Liver (tissue), 9 donors: ENCODE measurements around the gene NAT9. TPM values are rescaled to one million over a fixed set of nuclear protein-coding genes. Genes with fewer than 3 reads are reported as not detected.

Experiments
- DNase-seq: peaks from one replicate; pipeline ENCODE4 v3.0.0-alpha.2; 2017; ENCODE audit warnings: low spot score
- H3K27ac ChIP-seq, 2 donors: one replicate each; pipeline ENCODE4 v1.7.0; 2013; ENCODE audit warnings: inconsistent platforms in 2 of 2, low read length in 2 of 2, control low read depth in 1 of 2, low read depth in 1 of 2, mild to moderate bottlenecking in 1 of 2
- H3K27me3 ChIP-seq, 4 donors: one replicate each; pipeline versions ENCODE4 v1.6.1 to v1.7.0; 2013; ENCODE audit warnings: low read length in 3 of 4, inconsistent platforms in 1 of 4, mild to moderate bottlenecking in 1 of 4, moderate library complexity in 1 of 4; ENCODE audit not compliant: control insufficient read depth in 4 of 4, insufficient read depth in 4 of 4
- H3K36me3 ChIP-seq, 4 donors: one replicate each; pipeline versions ENCODE4 v1.6.1 to v1.7.0; 2013; ENCODE audit warnings: low read length in 3 of 4, mild to moderate bottlenecking in 3 of 4, low read depth in 1 of 4, moderate library complexity in 1 of 4; ENCODE audit not compliant: control insufficient read depth in 4 of 4, insufficient read depth in 3 of 4
- H3K4me1 ChIP-seq, 4 donors: one replicate each; pipeline versions ENCODE4 v1.6.1 to v1.7.0; 2013; ENCODE audit warnings: low read length in 3 of 4, mild to moderate bottlenecking in 3 of 4, moderate library complexity in 1 of 4; ENCODE audit not compliant: control insufficient read depth in 4 of 4, insufficient read depth in 4 of 4
- H3K4me3 ChIP-seq, 3 donors: one replicate each; pipeline versions ENCODE4 v1.6.1 to v1.7.0; 2013; ENCODE audit warnings: low read length in 3 of 3, control low read depth in 1 of 3, low read depth in 1 of 3, mild to moderate bottlenecking in 1 of 3
- H3K9ac ChIP-seq, 2 donors: one replicate each; pipeline ENCODE4 v1.7.0; 2013; ENCODE audit warnings: low read length in 2 of 2, mild to moderate bottlenecking in 2 of 2, moderate library complexity in 2 of 2, control low read depth in 1 of 2, low read depth in 1 of 2
- H3K9me3 ChIP-seq, 4 donors: one replicate each; pipeline versions ENCODE4 v1.6.1 to v1.7.0; 2013; ENCODE audit warnings: low read length in 3 of 4; ENCODE audit not compliant: control insufficient read depth in 4 of 4
- EGR1 ChIP-seq, 2 donors: IDR thresholded peaks; 2 replicates each; pipeline ENCODE4 v1.6.1; 2016 to 2018; ENCODE audit warnings: antibody characterized with exemption in 2 of 2, low read depth in 2 of 2
- FOXA1 ChIP-seq: IDR thresholded peaks from 2 replicates; pipeline ENCODE4 v1.6.1; 2016; ENCODE audit warnings: antibody characterized with exemption
- FOXA2 ChIP-seq: IDR thresholded peaks from 2 replicates; pipeline ENCODE4 v1.6.1; 2016; ENCODE audit warnings: antibody characterized with exemption
- GABPA ChIP-seq, 2 donors: IDR thresholded peaks in 1 of 2; conservative IDR thresholded peaks in 1 of 2; 2 replicates each; pipeline ENCODE4 v1.6.1; 2016; ENCODE audit warnings: antibody characterized with exemption in 2 of 2, mild to moderate bottlenecking in 1 of 2, moderate library complexity in 1 of 2
- HNF4A ChIP-seq, 2 donors: conservative IDR thresholded peaks; 2 replicates each; pipeline ENCODE4 v1.6.1; 2016; ENCODE audit warnings: antibody characterized with exemption in 2 of 2, mild to moderate bottlenecking in 2 of 2
- HNF4G ChIP-seq: IDR thresholded peaks from 2 replicates; pipeline ENCODE4 v1.6.1; 2016; ENCODE audit warnings: antibody characterized with exemption
- JUND ChIP-seq, 2 donors: IDR thresholded peaks; 2 replicates each; pipeline ENCODE4 v1.6.1; 2016; ENCODE audit warnings: antibody characterized with exemption in 2 of 2
- NR2F2 ChIP-seq: IDR thresholded peaks from 2 replicates; pipeline ENCODE4 v1.6.1; 2016; ENCODE audit warnings: antibody characterized with exemption
- RAD21 ChIP-seq, 2 donors: IDR thresholded peaks; 2 replicates each; pipeline ENCODE4 v1.6.1; 2016; ENCODE audit warnings: antibody characterized with exemption in 2 of 2, mild to moderate bottlenecking in 2 of 2
- RXRA ChIP-seq, 2 donors: IDR thresholded peaks; 2 replicates each; pipeline ENCODE4 v1.6.1; 2017 to 2018; ENCODE audit warnings: antibody characterized with exemption in 2 of 2, mild to moderate bottlenecking in 1 of 2
- TAF1 ChIP-seq: conservative IDR thresholded peaks from 2 replicates; pipeline ENCODE4 v1.6.1; 2016; ENCODE audit warnings: antibody characterized with exemption, mild to moderate bottlenecking
- YY1 ChIP-seq: IDR thresholded peaks from 2 replicates; pipeline ENCODE4 v1.6.1; 2016; ENCODE audit warnings: antibody characterized with exemption, mild to moderate bottlenecking
- WGBS: extraction: QIAGEN DNeasy Blood & Tissue Kit; methylation state at CpG from one replicate; pipeline ENCODE4 v1.1.7; 2013; 5-methylcytosine and 5-hydroxymethylcytosine counted together
- polyA plus RNA-seq, 2 donors: library from polyadenylated mRNA; stranded (reverse) in 1 of 2; unstranded in 1 of 2; fragments of 200-250 nt in 1 of 2; fragments of >200 nt in 1 of 2; fragmentation: Nextera tagmentation in 1 of 2; extraction: Ambion mirVana in 1 of 2; gene quantifications; one replicate each; pipeline versions ENCODE4 v1.2.1 to v1.2.3, GENCODE V29; 2013 to 2015
- total RNA-seq, 2 donors: library from RNA; depleted of rRNA; stranded (reverse); fragments of >200 nt; gene quantifications; one replicate each; pipeline ENCODE4 v1.2.3, GENCODE V29; 2014
- TF ChIP-seq, protein P1 (sequence below): IDR thresholded peaks from 2 replicates; pipeline ENCODE4 v1.6.1; 2016; ENCODE audit warnings: antibody characterized with exemption
- TF ChIP-seq, protein P2 (sequence below): IDR thresholded peaks from 2 replicates; pipeline ENCODE4 v1.6.1; 2016; ENCODE audit warnings: antibody characterized with exemption, mild to moderate bottlenecking
- TF ChIP-seq, protein P3 (sequence below): IDR thresholded peaks from 2 replicates; pipeline ENCODE4 v1.6.1; 2016; ENCODE audit warnings: antibody characterized with exemption
- TF ChIP-seq, protein P4 (sequence below): fragments of 150-350 bp; IDR thresholded peaks from 2 replicates; pipeline ENCODE4 v1.5.1; 2017; ENCODE audit warnings: improper control_type of control experiment, low read depth, low read length; ENCODE audit not compliant: missing input control
- TF ChIP-seq, protein P5 (sequence below): IDR thresholded peaks from 2 replicates; pipeline ENCODE4 v1.6.1; 2016; ENCODE audit warnings: antibody characterized with exemption
- donor health status: healthy.
- donor health status: healthy.
- donor health status: healthy.
- donor health status: healthy.
- donor health status: healthy.

Gene NAT9
- total and polyA plus RNA-seq, 4 donors: 8.1 to 25.5 (median 17.1) TPM

DNA sequence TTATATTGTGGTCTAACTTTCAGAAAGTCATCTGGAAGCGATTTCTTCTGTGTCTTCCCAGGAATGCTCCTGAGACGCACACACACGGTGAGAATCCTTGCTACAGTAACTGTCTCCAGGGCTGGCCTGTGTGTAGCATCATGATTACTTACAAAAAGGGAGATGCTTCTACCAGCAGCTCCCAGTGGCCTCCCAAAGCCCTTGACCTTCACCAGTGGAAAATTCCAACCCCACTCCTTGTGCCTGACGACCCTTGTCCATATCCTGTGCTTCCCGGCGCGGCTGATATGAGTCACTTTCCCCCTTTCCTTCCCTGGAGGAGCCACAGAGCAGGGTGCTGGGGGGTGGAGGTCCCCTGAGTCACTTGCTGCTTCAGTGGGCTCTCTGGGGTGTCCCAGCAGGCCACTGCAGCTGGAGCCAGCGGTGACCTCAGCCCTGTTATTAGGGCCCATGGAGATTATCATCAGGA lies 22.1 kb upstream of the NAT9 start:
- Histone ChIP-seq H3K9ac (no peak overlapping the region), H3K4me3 (no peak overlapping the region), H3K27ac (no peak overlapping the region), H3K27me3 (no peaks in the 10 kb centered on the region), H3K4me1 (no peaks in the 10 kb centered on the region), H3K9me3 (no peaks in the 10 kb centered on the region), H3K36me3 (peaks cover 0 to 72% (median 22%) of the 10 kb centered on the region in 4 donors)
- DNase-seq: no peak
- 86% methylated on average over 8 of the region's 8 CpGs for WGBS
- TF ChIP-seq YY1 (no peak), TAF1 (no peak), HNF4G (no peak), JUND (IDR thresholded peaks at IDR 0.05) (no peak), RXRA (IDR thresholded peaks at IDR 0.05) (no peak), GABPA (IDR thresholded peaks at IDR 0.05 in 1 of 2, conservative IDR thresholded peaks at IDR 0.05 in 1 of 2) (no peak), FOXA2 (no peak), NR2F2 (no peak), RAD21 (IDR thresholded peaks at IDR 0.05) (no peak), EGR1 (IDR thresholded peaks at IDR 0.05; ENCODE audit: low read depth in 2 of 2) (no peak), HNF4A (conservative IDR thresholded peaks at IDR 0.05) (no peak), FOXA1 (no peak)
- TF ChIP-seq, protein P1, sequence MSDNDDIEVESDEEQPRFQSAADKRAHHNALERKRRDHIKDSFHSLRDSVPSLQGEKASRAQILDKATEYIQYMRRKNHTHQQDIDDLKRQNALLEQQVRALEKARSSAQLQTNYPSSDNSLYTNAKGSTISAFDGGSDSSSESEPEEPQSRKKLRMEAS: no peak
- TF ChIP-seq, protein P2, sequence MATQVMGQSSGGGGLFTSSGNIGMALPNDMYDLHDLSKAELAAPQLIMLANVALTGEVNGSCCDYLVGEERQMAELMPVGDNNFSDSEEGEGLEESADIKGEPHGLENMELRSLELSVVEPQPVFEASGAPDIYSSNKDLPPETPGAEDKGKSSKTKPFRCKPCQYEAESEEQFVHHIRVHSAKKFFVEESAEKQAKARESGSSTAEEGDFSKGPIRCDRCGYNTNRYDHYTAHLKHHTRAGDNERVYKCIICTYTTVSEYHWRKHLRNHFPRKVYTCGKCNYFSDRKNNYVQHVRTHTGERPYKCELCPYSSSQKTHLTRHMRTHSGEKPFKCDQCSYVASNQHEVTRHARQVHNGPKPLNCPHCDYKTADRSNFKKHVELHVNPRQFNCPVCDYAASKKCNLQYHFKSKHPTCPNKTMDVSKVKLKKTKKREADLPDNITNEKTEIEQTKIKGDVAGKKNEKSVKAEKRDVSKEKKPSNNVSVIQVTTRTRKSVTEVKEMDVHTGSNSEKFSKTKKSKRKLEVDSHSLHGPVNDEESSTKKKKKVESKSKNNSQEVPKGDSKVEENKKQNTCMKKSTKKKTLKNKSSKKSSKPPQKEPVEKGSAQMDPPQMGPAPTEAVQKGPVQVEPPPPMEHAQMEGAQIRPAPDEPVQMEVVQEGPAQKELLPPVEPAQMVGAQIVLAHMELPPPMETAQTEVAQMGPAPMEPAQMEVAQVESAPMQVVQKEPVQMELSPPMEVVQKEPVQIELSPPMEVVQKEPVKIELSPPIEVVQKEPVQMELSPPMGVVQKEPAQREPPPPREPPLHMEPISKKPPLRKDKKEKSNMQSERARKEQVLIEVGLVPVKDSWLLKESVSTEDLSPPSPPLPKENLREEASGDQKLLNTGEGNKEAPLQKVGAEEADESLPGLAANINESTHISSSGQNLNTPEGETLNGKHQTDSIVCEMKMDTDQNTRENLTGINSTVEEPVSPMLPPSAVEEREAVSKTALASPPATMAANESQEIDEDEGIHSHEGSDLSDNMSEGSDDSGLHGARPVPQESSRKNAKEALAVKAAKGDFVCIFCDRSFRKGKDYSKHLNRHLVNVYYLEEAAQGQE: no peak
- TF ChIP-seq, protein P3, sequence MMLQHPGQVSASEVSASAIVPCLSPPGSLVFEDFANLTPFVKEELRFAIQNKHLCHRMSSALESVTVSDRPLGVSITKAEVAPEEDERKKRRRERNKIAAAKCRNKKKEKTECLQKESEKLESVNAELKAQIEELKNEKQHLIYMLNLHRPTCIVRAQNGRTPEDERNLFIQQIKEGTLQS: no peak
- TF ChIP-seq, protein P4, sequence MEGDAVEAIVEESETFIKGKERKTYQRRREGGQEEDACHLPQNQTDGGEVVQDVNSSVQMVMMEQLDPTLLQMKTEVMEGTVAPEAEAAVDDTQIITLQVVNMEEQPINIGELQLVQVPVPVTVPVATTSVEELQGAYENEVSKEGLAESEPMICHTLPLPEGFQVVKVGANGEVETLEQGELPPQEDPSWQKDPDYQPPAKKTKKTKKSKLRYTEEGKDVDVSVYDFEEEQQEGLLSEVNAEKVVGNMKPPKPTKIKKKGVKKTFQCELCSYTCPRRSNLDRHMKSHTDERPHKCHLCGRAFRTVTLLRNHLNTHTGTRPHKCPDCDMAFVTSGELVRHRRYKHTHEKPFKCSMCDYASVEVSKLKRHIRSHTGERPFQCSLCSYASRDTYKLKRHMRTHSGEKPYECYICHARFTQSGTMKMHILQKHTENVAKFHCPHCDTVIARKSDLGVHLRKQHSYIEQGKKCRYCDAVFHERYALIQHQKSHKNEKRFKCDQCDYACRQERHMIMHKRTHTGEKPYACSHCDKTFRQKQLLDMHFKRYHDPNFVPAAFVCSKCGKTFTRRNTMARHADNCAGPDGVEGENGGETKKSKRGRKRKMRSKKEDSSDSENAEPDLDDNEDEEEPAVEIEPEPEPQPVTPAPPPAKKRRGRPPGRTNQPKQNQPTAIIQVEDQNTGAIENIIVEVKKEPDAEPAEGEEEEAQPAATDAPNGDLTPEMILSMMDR: no peak
- TF ChIP-seq, protein P5, sequence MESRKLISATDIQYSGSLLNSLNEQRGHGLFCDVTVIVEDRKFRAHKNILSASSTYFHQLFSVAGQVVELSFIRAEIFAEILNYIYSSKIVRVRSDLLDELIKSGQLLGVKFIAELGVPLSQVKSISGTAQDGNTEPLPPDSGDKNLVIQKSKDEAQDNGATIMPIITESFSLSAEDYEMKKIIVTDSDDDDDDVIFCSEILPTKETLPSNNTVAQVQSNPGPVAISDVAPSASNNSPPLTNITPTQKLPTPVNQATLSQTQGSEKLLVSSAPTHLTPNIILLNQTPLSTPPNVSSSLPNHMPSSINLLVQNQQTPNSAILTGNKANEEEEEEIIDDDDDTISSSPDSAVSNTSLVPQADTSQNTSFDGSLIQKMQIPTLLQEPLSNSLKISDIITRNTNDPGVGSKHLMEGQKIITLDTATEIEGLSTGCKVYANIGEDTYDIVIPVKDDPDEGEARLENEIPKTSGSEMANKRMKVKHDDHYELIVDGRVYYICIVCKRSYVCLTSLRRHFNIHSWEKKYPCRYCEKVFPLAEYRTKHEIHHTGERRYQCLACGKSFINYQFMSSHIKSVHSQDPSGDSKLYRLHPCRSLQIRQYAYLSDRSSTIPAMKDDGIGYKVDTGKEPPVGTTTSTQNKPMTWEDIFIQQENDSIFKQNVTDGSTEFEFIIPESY: no peak
